HS-5 (cell line): ENCODE data around the gene B4GAT1.
"Not testable (repeated sequence)": the region's sequence is repeated elsewhere in the genome, so short reads cannot be mapped to it uniquely, and the experiment has no call there.

Experiments
- DNase-seq: peaks from one replicate; pipeline ENCODE4 v3.0.0-alpha.2; 2012; ENCODE audit warnings: low read depth

The B4GAT1 gene

GRCh38 chr11:66322732-66323427, 24.5 kb downstream of the B4GAT1 start:
- DNase-seq, result no peak

- DNase-seq, result no peak
These were observed 25.8 kb downstream of the B4GAT1 start for GRCh38 chr11:66321606-66322005.

- DNase-seq, result not testable (repeated sequence)
These were observed 26.7 kb downstream of the B4GAT1 start for GRCh38 chr11:66320748-66321147.

GRCh38 chr11:66320289-66320688, 27.1 kb downstream of the B4GAT1 start:
- not testable (repeated sequence) for DNase-seq

GRCh38 chr11:66318600-66318970, 28.8 kb downstream of the B4GAT1 start:
- no peak for DNase-seq

GRCh38 chr11:66317723-66318599, 29.5 kb downstream of the B4GAT1 start:
- DNase-seq, result no peak

GRCh38 chr11:66317322-66317722, 30.1 kb downstream of the B4GAT1 start:
- DNase-seq, result no peak

- no peak for DNase-seq
These were observed 30.6 kb downstream of the B4GAT1 start, which contains the start of gene CD248 for GRCh38 chr11:66316849-66317251. TSS of gene CD248 (minus strand) at chr11:66317044. CDS start at chr11:66317027, 17 bp downstream.

GRCh38 chr11:66315921-66316811, 31.3 kb downstream of the B4GAT1 start:
- no peak for DNase-seq

GRCh38 chr11:66315498-66315885, 31.9 kb downstream of the B4GAT1 start:
- DNase-seq, result no peak

- no peak for DNase-seq
These were observed 32.6 kb downstream of the B4GAT1 start for GRCh38 chr11:66314561-66315497.

GRCh38 chr11:66314186-66314501, 33.3 kb downstream of the B4GAT1 start:
- DNase-seq, result no peak

GRCh38 chr11:66313321-66314185, 33.9 kb downstream of the B4GAT1 start:
- DNase-seq, result no peak

GRCh38 chr11:66312549-66313320, 34.7 kb downstream of the B4GAT1 start:
- peak; percentile 93 for DNase-seq

GRCh38 chr11:66311965-66312548, 35.4 kb downstream of the B4GAT1 start:
- peak; percentile 86 for DNase-seq

GRCh38 chr11:66311470-66311964, 35.9 kb downstream of the B4GAT1 start:
- DNase-seq, result no peak

GRCh38 chr11:66310803-66311440, 36.5 kb downstream of the B4GAT1 start:
- DNase-seq, result not testable (repeated sequence)

- no peak for DNase-seq
These were observed 37.1 kb downstream of the B4GAT1 start for GRCh38 chr11:66310324-66310723.
